MM.1S (cell line): Measurements from ENCODE around the gene CACNB2.

Experiments
- DNase-seq: peaks from one replicate; pipeline ENCODE4 v3.0.0-alpha.2; 2015
- H2AFZ ChIP-seq: fragments of 300-600 bp; sonication (generic); 2 replicates; pipeline ENCODE4 v1.6.0; 2016; ENCODE audit warnings: antibody characterized with exemption, low read length
- H3F3A ChIP-seq: fragments of 300-600 bp; sonication (generic); 2 replicates; pipeline ENCODE4 v1.6.1; 2016; ENCODE audit warnings: mild to moderate bottlenecking, antibody characterized with exemption, low read length, moderate library complexity, mixed read lengths; ENCODE audit not compliant: insufficient read depth
- H3K27ac ChIP-seq: fragments of 300-600 bp; sonication (generic); 2 replicates; pipeline ENCODE4 v1.5.1; 2016; ENCODE audit warnings: mild to moderate bottlenecking, low read length
- H3K27me3 ChIP-seq: fragments of 300-600 bp; sonication (generic); replicated peaks from 2 replicates; pipeline ENCODE4 v1.6.0; 2016; ENCODE audit warnings: low read length; ENCODE audit not compliant: insufficient read depth
- H3K36me3 ChIP-seq: fragments of 300-600 bp; sonication (generic); replicated peaks from 2 replicates; pipeline ENCODE4 v1.6.1; 2016; ENCODE audit warnings: mild to moderate bottlenecking, low read length, mixed read lengths; ENCODE audit not compliant: insufficient read depth
- H3K4me1 ChIP-seq: fragments of 300-600 bp; sonication (generic); 2 replicates; pipeline ENCODE4 v1.6.1; 2016; ENCODE audit warnings: low read length, mixed read lengths
- H3K4me2 ChIP-seq: fragments of 300-600 bp; sonication (generic); 2 replicates; pipeline ENCODE4 v1.6.0; 2016; ENCODE audit warnings: low read depth, low read length
- H3K4me3 ChIP-seq: fragments of 300-600 bp; sonication (generic); 2 replicates; pipeline ENCODE4 v1.5.1; 2016; ENCODE audit warnings: low read length, mixed read lengths
- H3K79me2 ChIP-seq: fragments of 300-600 bp; sonication (generic); 2 replicates; pipeline ENCODE4 v1.6.1; 2016; ENCODE audit warnings: mixed run types, low read length, mixed read lengths
- H3K9ac ChIP-seq: fragments of 300-600 bp; sonication (generic); 2 replicates; pipeline ENCODE4 v1.6.1; 2016; ENCODE audit warnings: low read length, mixed read lengths
- H3K9me2 ChIP-seq: fragments of 300-600 bp; sonication (generic); replicated peaks from 2 replicates; pipeline ENCODE4 v1.6.1; 2016; ENCODE audit warnings: mild to moderate bottlenecking, low read length, mixed read lengths; ENCODE audit not compliant: insufficient read depth
- H3K9me3 ChIP-seq: fragments of 300-600 bp; sonication (generic); replicated peaks from 2 replicates; pipeline ENCODE4 v1.6.1; 2016; ENCODE audit warnings: mild to moderate bottlenecking, low read length, mixed read lengths; ENCODE audit not compliant: insufficient read depth
- H4K20me1 ChIP-seq: fragments of 300-600 bp; sonication (generic); 2 replicates; pipeline ENCODE4 v1.6.1; 2016; ENCODE audit warnings: mild to moderate bottlenecking, low read length, moderate library complexity, mixed read lengths; ENCODE audit not compliant: insufficient read depth
- EZH2 ChIP-seq: fragments of 300-600 bp; sonication (generic); optimal IDR thresholded peaks from 2 replicates; pipeline ENCODE3; 2017; ENCODE audit warnings: low read depth, mild to moderate bottlenecking, antibody characterized with exemption, low read length, mixed read lengths
- EZH2phosphoT487 ChIP-seq: fragments of 300-600 bp; sonication (generic); IDR thresholded peaks from 2 replicates; pipeline ENCODE4 v1.6.1; 2018; ENCODE audit warnings: antibody characterized with exemption, low read length
- TF ChIP-seq, protein P1 (sequence below): fragments of 300-600 bp; sonication (generic); IDR thresholded peaks from 2 replicates; pipeline ENCODE4 v1.5.1; 2016; ENCODE audit warnings: antibody characterized with exemption, low read length, mixed read lengths

The CACNB2 gene

DNA sequence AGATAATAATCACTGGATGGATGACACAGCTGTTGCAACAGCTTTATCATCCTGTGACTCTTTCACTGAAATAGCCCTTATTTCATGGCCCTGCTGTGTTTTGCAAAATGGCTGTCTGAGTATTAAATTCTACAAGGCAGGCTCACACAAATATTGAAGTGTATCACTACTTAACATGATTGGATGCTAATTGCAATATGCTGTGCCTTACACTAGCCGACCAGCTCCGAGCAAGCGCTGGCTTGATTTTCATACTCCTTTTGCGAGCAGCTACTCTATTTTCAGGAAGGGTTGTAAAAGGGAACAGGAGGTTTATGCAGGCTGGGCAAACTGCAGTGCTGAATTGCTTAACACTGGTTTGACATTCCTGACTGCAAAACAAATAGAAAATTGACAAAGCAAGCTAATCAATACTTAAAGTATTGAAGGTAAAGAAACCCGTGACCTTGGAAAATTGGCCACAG lies 121.6 kb downstream of the CACNB2 start:
- DNase-seq, result no peak
- Histone ChIP-seq H3K79me2 (no peaks in the 10 kb centered on the region), H3F3A (no peaks in the 10 kb centered on the region), H3K27me3 (no peaks in the 10 kb centered on the region), H2AFZ (no peak overlapping the region), H4K20me1 (no peaks in the 10 kb centered on the region), H3K36me3 (no peaks in the 10 kb centered on the region), H3K9me3 (no peaks in the 10 kb centered on the region), H3K4me2 (no peak overlapping the region), H3K9ac (no peak overlapping the region), H3K4me1 (no peaks in the 10 kb centered on the region), H3K27ac (no peak overlapping the region), H3K9me2 (no peaks in the 10 kb centered on the region), H3K4me3 (no peak overlapping the region)
- TF ChIP-seq, protein P1, sequence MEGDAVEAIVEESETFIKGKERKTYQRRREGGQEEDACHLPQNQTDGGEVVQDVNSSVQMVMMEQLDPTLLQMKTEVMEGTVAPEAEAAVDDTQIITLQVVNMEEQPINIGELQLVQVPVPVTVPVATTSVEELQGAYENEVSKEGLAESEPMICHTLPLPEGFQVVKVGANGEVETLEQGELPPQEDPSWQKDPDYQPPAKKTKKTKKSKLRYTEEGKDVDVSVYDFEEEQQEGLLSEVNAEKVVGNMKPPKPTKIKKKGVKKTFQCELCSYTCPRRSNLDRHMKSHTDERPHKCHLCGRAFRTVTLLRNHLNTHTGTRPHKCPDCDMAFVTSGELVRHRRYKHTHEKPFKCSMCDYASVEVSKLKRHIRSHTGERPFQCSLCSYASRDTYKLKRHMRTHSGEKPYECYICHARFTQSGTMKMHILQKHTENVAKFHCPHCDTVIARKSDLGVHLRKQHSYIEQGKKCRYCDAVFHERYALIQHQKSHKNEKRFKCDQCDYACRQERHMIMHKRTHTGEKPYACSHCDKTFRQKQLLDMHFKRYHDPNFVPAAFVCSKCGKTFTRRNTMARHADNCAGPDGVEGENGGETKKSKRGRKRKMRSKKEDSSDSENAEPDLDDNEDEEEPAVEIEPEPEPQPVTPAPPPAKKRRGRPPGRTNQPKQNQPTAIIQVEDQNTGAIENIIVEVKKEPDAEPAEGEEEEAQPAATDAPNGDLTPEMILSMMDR, result no peak
- TF ChIP-seq EZH2 (no peak), EZH2phosphoT487 (no peak)

DNA sequence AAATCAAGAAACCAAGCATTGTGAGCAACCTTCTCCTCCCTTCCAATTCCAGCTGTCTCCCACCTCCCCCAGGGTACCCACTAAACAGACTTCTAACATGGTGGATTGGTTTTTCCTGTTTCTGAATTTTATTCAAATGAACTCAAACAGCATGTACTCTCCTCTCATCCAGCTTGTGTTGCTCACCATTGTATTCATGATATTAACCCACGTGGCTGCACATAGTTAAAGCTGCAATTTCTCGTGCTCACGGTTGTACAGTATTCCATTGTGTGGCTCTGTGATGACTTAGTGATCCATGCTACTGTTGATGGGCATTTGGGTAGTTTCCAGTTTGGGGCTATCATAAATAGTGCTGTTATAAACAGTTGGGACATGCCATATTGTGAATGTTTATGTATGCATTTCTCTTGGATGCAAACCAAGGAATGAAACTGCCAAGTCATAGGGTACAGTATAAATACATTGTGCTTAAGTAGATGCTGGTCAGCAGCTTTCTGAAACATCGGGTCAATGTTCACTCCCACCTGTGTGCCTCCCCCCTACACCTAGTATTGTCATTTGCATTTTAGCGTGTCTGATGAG lies 124.3 kb downstream of the CACNB2 start:
- no peak overlapping the region for H3K9ac ChIP-seq
- DNase-seq, result no peak
- TF ChIP-seq EZH2 (no peak), EZH2phosphoT487 (no peak)
- TF ChIP-seq, protein P1, result no peak
- H3K9me2 ChIP-seq, result no peaks in the 10 kb centered on the region
- H2AFZ ChIP-seq, result no peak overlapping the region
- H3K9me3 ChIP-seq, result no peaks in the 10 kb centered on the region
- no peak overlapping the region for H3K27ac ChIP-seq
- H3F3A ChIP-seq, result no peaks in the 10 kb centered on the region
- H3K4me1 ChIP-seq, result no peaks in the 10 kb centered on the region
- no peaks in the 10 kb centered on the region for H3K36me3 ChIP-seq
- no peaks in the 10 kb centered on the region for H3K79me2 ChIP-seq
- H3K27me3 ChIP-seq, result no peaks in the 10 kb centered on the region
- H3K4me2 ChIP-seq, result no peak overlapping the region
- no peak overlapping the region for H3K4me3 ChIP-seq
- no peaks in the 10 kb centered on the region for H4K20me1 ChIP-seq

DNA sequence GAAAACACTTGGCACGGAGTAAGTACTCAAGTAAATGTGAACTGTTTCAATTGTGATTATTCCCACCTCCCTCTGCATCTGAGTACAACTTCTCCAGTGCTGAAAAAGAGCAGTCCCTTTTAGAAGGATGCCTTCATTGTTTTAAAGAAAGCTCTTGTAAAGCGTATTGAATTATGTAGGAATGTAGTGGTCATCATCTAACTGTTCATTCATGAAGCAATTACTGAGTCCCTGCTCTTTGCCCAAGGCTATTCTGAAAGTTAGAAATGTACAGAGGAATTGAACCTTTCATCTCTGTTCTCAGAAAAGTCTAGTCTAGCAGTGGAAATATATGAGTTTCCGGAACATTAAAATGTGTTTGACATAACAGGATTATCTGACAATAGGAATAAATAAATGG lies 127.8 kb downstream of the CACNB2 start:
- DNase-seq, result no peak
- H3K36me3 ChIP-seq, result no peaks in the 10 kb centered on the region
- no peaks in the 10 kb centered on the region for H4K20me1 ChIP-seq
- H2AFZ ChIP-seq, result no peak overlapping the region
- H3F3A ChIP-seq, result no peaks in the 10 kb centered on the region
- no peaks in the 10 kb centered on the region for H3K9me2 ChIP-seq
- H3K9ac ChIP-seq, result no peak overlapping the region
- H3K4me2 ChIP-seq, result no peak overlapping the region
- H3K9me3 ChIP-seq, result no peaks in the 10 kb centered on the region
- no peaks in the 10 kb centered on the region for H3K79me2 ChIP-seq
- no peak overlapping the region for H3K27ac ChIP-seq
- no peak overlapping the region for H3K4me3 ChIP-seq
- no peaks in the 10 kb centered on the region for H3K4me1 ChIP-seq
- H3K27me3 ChIP-seq, result no peaks in the 10 kb centered on the region
- TF ChIP-seq EZH2phosphoT487, result no peak
- no peak for TF ChIP-seq EZH2
- TF ChIP-seq, protein P1, result no peak
